ENCODE measurements around the gene SP110.
"Not testable (repeated sequence)": the region's sequence is repeated elsewhere in the genome, so short reads cannot be mapped to it uniquely, and the experiment has no call there.

The SP110 gene

GRCh38 chr2:230219419-230220331 lies at the start of gene SP110:
SP110 (minus strand) TSS chr2:230219984; CDS start chr2:230216927, 3,057 bp downstream.
- peak in 55 of 58 donors; percentile 7 to 77 (median 42) for DNase-seq

GRCh38 chr2:230268606-230269243 lies 48.9 kb upstream of the SP110 start:
- DNase-seq = no peak

- DNase-seq = no peak
Measured at GRCh38 chr2:230267556-230267955, 47.8 kb upstream of the SP110 start.

- DNase-seq = no peak
Measured at GRCh38 chr2:230267059-230267458, 47.3 kb upstream of the SP110 start.

GRCh38 chr2:230266638-230267037 lies 46.9 kb upstream of the SP110 start:
- no peak for DNase-seq

- DNase-seq = not testable (repeated sequence)
Measured at GRCh38 chr2:230264945-230265344, 45.2 kb upstream of the SP110 start.

GRCh38 chr2:230262246-230262645 lies 42.5 kb upstream of the SP110 start:
- no peak for DNase-seq

GRCh38 chr2:230258483-230258882 lies 38.7 kb upstream of the SP110 start:
- DNase-seq = no peak

GRCh38 chr2:230256733-230257332 lies 37.0 kb upstream of the SP110 start:
- DNase-seq = no peak

GRCh38 chr2:230254152-230254881 lies 34.5 kb upstream of the SP110 start:
- DNase-seq = no peak

- DNase-seq = no peak
Measured at GRCh38 chr2:230250231-230250630, 30.4 kb upstream of the SP110 start.

GRCh38 chr2:230246206-230246605 lies 26.4 kb upstream of the SP110 start:
- no peak for DNase-seq

GRCh38 chr2:230244211-230244610 lies 24.4 kb upstream of the SP110 start:
- DNase-seq = no peak

- no peak for DNase-seq
Measured at GRCh38 chr2:230234845-230235244, 15.1 kb upstream of the SP110 start.

GRCh38 chr2:230234122-230234722 lies 14.4 kb upstream of the SP110 start:
- DNase-seq = no peak

- no peak for DNase-seq
Measured at GRCh38 chr2:230231251-230231650, 11.5 kb upstream of the SP110 start.

GRCh38 chr2:230230496-230231200 lies 10.9 kb upstream of the SP110 start:
- DNase-seq = no peak

- DNase-seq = no peak
Measured at GRCh38 chr2:230230087-230230486, 10.3 kb upstream of the SP110 start.

GRCh38 chr2:230227216-230227615 lies 7.4 kb upstream of the SP110 start:
- DNase-seq = no peak

GRCh38 chr2:230226051-230226551 lies 6.3 kb upstream of the SP110 start:
- no peak for DNase-seq
